AG08395 (cell line): ENCODE measurements around the gene ITLN1.
"Not testable (repeated sequence)": the region's sequence is repeated elsewhere in the genome, so short reads cannot be mapped to it uniquely, and the experiment has no call there.

ENCODE experiments used
- DNase-seq: peaks from one replicate; pipeline ENCODE4 v3.0.0; 2012; ENCODE audit warnings: mixed read lengths, low spot score

Gene ITLN1

DNA sequence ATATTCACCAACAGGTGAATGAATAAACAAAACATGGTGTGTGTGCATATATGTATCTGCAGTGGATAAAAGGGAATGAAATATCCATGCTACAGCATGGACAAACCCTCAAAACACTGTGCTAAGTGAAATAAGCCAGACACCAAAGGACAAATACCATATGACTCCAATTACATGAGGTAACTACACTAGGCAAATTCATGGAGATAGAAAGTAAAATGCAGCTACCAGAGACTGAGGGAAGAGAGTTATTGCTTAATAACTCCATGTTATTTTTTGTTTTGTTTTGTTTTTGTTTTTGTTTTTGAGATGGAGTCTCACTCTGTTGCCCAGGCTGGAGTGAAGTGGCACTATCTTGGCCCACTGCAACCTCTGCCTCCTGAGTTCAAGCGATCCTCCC is 2.4 kb downstream of the ITLN1 start:
- no peak for DNase-seq

DNA sequence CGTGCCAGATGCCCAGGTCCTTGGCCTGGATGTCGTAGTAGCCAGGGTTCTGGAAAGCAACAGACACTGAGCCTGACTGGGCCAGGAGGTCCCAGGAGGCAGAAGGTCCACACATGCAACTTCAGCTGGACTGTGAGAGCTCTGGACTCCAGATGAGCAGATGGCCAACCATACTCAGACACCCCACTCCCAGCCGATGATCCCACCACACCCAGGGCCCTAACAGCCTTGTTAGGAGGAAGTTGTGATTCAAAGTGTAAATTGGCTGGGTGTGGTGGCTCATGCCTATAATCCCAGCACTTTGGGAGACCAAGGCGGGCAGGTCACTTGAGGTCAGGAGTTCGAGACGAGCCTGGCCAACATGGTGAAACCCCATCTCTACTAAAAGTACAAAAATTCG is 3.7 kb downstream of the ITLN1 start:
- not testable (repeated sequence) for DNase-seq

DNA sequence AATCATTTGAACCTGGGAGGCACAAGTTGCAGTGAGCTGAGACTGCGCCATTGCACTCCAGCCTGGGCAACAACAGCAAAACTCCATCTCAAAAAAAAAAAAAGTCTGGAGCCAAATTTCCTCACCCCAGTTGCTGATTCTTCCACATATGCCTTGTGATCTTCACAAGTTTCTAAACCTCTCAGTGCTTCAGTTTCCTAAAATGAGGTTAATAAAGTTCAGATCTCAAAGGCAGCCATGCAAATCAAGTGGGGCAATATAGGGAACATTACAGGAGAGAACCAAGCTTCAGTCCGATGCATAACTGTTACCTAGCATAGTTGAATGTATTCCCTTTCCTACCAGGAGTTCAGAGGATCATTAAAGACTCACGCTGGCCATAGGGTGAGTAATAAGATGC is 4.8 kb downstream of the ITLN1 start:
- DNase-seq = no peak

DNA sequence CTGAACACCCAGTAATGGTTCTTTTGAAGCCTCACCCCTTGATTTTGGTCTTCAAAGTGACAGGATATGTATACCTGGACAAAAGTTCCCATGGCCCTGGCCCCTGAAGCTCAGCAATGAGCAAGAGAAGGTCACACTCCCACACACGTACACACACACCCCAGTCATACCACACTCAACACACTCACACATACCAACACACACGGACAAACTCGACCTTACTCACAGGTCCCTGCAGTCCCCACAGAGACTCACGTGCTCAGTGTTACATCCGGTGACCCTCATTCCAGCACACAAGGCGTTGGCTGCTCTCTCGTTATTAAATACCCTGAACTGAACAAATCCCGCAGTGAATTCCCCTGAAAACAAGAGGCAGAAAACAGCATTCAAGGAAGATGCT is 5.9 kb downstream of the ITLN1 start:
- DNase-seq = no peak

DNA sequence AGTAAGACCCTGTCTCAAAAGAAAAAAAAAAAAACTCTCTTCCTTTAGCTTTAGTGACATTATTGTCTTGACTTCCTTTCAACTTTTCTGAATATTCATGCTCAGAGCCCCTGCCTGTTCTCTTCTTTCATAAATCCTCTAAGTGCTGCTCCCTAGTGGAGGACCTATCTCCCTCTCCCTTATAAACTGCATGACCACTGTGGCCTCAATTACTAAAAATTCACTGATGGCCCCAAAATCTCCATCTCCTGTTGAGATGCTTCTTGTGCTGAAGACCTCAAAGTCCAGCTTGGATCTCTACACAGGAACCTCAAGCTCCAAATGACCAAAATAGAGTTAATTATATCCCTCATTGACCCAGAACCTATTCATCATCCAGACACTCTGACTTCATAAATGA is 7.8 kb downstream of the ITLN1 start:
- no peak for DNase-seq

DNA sequence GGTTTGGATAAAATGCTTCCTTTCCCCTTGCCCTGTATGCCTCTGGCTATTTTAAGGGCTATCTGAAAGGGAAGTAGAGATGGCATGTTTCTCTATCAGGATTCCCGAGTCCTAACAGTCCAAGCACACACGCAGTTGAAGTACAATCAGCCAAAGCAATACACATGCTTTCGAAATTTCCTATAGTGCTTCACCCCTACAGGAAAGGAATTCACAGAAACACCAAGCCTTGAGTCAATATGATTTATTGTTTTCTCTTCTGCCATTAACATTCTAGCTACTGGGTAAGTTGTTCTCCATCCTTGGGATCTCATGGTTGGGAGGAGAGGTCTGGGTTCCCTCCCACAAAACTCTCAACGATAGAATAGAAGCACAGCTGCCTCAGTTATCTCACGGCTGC is 8.7 kb downstream of the ITLN1 start:
- DNase-seq = no peak

DNA sequence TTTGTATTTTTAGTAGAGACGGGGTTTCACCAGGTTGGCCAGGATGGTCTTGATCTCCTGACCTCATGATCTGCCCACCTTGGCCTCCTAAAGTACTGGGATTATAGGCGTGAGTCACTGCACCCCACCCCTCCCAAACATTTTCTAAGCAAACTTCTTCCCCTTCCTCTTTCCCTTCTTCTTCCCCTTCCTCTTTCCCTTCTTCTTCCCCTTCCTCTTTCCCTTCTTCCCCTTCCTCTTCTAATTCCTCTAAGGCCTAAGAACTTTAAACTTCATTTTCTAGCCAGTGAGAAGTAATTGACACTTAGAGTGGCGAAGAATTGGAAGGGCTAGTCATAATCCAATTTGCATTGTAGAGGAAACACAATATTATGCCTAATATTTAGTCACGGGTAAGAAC is 9.4 kb downstream of the ITLN1 start:
- DNase-seq = not testable (repeated sequence)

DNA sequence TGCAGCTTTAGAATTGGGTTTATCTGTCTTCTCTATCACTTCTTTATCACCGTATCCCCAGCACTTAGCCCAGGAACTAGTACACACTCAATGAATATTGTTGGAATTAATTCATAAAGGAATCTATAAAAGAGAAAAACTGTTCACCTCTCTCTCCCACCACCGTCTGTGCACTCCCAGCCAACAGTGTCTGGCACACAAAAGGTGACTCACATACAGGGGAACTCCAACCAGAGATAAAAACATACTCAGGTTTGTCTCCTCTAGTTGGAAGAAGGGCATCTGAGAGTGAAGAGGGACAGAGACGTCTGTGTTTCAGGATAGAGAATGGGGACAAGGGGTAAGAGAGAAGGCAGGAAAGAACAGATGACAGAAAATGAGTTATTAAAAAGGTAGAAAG is 10.0 kb downstream of the ITLN1 start:
- DNase-seq = no peak

DNA sequence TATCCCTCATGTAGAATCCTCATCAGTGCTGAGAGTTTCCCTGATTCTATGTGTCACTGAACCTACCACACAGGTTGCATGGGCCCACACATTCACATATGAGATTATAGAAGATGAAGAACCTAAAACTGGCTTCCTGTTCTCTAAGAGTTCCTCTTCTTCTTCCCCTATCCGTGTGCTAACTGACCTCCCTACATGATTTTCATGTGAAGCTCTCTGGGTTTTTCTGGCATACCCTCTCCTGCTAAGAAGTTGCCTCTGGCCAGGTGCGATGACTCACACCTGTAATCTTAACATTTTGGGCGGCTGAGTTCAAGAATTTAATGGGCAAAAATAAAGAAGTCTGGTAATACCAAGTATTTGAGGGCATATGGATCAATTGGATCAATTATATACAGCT is 16.8 kb downstream of the ITLN1 start:
- DNase-seq = no peak

DNA sequence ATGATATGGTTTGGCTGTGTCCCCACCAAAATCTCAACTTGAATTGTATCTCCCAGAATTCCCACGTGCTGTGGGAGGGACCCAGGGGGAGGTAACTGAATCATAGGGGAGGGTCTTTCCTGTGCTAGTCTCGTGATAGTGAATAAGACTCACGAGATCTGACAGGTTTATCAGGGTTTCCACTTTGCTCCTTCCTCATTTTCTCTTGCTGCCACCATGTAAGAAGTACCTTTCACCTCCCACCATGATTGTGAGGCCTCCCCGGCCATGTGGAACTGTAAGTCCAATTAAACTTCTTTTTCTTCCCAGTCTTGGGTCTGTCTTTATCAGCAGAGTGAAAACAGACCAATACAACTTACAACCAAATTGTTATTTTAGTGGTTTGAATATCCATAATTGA is 17.3 kb downstream of the ITLN1 start:
- not testable (repeated sequence) for DNase-seq

DNA sequence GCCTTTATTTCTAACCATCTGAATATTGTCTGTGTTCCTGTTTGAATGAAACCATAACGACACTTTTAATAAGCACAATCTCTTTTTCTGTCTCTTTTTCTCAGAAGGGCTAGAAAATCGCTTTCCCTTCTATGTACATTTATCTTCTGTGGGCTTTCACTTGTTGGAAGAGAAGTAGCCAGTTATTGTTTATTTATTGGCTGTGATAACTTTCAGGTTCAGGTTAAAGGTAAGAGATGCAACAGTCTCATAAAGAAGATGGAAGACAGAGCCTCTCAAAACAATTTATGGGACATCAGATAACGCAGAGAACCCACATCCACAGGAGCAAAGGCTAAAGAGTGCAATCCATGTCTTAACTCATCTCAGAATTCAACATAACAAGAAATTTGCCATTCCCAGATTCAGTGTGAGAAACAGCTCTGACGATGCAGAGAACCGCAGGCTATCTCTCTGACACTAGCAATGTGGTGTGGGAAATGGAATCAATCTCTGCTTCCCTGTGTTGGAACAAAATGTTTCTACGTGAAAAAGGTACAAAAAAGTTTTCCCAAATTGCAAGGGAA is 18.2 kb downstream of the ITLN1 start:
- DNase-seq = no peak

DNA sequence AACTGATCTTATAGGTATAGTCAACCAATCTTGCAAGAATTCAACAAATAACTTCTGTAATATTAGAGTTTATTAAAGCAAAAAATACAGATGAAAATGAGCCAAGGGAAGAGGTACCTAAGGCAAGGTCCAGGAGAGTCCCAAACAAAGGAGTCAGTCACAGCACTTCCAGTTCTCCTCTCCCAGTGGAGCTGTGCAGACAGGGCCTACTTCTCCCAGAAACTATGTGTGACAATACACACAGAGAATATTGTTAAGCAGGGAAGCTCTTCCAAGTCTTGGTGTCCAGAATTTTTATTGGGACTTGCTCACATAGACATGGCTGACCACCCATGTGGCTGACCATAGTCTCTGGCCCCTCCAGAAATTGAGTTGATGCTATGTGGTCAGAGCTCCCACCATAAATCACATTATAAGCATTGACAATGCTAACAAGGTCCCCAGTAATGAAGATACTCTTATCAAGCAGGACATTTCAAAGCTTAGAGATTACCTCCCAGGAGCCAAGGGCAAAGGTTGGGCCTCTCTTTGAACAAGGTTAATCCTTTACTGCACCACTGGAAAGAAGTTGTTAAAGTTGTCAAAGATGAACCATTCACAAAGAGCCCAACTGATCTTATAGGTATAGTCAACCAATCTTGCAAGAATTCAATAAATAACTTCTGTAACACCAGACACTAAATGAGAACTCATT is 18.8 kb downstream of the ITLN1 start:
- DNase-seq = no peak

DNA sequence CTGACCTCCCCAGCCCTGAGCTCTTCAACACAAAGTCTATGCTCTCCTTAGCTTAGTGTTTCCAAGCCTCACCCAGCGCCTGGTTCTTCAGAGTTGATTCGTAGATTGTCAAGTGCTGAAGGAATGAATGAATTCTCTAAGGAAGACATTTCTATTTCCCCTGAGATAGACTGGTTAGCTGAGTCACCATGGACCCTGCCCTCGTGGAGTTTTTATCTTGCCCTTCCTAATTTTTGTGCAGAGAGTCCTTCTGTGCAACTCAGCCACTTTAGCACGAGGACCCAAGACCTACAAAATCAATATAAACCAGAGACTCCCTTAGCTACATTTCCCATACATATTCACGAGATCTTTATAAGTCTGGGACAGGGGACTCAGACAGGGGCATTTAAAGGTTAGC is 19.6 kb downstream of the ITLN1 start:
- DNase-seq = no peak

DNA sequence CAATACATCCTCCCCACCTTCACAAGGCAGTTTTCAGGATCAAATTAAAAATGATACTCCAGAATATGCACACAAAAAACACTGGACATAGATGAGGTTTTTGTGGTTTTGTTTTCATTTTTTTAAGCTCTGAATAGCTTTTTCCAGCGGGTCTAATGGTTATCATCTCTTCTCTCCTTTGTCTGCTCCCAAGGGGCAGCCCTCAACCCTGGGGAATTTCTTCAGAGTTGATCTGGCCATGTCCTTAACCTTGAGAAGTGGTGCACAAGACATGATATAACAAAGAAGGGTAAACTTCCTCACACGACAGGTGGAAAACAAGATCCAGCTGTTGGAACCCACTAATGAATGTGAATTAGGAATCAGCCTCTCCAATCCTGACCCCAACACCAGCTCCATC is 20.8 kb downstream of the ITLN1 start:
- no peak for DNase-seq

DNA sequence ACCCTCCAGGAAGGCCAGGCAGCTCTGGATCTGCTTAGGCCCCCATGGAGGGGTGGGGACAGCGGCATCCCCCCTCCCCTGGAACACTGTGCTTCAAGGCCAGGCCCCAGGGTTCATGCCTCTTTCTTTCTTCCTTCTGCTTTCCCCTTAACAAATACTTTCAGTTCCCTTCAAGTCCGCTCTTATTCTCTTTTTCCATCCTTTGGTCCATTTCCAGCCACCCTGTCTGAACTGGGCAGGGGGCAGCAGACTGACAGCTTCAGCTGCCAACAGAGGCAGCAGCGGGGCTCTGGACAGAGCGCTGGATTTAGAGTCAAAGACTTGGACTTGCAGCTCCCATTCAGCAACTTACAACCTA is 21.2 kb downstream of the ITLN1 start:
- DNase-seq = no peak

DNA sequence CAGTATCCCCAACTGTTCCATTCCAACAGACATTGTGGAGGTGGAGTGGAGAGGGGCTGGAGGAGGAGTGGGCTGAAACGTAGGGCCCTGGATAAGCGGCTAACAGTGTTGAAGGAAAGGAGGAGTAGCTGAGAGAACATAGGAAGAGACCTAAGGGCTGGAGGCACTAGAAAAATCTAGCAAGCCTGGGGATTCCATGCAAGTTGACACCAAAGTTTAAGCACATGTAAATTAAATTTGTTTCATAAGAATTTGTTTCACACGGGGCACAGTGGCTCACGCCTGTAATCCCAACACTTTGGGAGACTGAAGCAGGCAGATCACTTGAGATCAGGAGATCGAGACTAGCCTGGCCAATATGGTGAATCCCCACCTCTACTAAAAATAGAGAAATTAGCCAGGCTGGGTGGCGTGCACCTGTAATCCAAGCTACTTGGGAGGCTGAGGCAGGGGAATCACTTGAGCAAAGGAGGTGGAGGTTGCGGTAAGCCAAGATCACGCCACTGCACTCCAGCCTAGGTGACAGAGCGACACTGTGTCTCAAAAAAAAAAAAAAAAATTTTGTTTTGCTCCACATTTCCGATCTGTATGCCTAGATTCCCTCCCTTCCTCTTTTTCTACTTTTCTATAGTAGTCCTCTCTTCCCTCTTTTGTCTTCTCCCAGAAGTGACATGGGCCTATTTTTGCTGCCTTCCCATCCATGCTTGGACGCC is 21.8 kb downstream of the ITLN1 start:
- no peak for DNase-seq

DNA sequence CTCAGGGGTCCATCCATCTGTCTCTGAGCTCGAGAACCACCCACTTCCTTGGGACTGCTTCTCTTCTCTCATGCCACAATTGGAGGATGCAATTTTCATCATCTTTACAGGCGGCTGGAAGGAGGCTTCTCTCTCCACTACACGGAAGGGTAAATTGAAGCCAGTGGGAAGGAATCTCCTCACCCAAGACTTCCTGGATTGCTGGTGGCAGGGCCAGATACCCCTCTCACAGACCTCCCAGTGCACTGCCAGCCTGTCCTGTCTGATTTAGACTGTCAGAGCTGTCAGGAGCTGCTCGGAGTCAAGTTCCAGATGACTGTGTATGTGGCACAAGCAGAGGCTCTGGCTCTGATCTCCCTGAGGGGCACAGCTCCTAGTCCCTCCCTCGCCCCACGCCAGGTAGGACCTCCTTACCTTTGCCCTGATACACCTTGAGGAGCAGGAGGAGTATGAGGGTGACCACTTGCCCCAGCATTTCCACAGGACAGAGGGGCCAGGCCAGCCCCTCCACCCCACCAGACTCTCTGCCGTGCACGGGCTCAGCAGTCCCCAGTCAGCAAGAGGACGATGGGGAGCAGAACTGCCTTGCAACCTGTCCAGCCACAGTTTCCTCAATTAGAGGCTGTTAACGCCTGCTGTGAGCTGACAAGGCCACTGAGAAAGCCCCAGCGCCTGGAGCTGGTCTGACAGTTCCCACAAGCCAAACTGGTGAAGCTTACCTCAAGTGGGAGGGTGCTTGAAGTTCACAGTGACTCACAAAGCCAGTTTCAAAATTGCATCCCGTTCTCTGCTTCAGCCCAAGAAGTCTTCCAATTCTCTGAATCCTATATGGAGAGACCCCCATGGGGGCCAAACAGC is 22.5 kb downstream of the ITLN1 start, which contains the start of gene CD244:
TSS of gene CD244 (minus strand) at position 685 of the 858 bp plus-strand sequence. CDS start at position 475, 210 bp downstream.
- DNase-seq = no peak

DNA sequence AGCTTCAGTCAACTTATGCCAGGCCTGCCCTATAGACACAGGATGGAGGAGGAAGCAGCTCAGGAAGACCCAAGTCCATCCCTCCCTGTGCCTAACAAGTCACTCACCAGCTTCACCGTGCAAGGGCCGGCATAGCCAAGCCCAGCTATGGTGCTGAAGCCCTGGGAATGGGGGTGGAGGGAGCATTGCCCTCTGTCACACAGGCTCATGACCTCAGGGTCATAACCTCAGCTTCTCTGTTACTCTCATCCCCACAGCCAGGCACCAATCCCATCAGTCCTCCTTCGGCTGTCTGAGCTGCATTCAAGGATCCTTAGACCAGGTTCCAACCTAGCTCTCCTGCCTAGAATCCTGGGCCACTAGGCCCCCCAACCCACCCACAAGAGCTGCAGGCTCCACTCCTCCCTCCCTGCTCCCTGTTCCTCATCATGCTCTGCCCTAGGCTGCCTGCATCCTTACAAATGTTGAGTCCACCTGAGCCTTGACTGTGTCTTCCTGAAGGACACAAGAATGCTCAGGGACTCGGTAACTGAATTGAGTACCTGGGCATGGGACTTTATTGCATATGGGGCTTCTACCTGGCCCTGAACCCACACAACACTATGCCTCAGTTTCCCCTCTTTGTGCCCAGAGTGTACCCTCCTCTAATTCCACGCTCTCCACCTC is 24.0 kb downstream of the ITLN1 start:
- DNase-seq = no peak

DNA sequence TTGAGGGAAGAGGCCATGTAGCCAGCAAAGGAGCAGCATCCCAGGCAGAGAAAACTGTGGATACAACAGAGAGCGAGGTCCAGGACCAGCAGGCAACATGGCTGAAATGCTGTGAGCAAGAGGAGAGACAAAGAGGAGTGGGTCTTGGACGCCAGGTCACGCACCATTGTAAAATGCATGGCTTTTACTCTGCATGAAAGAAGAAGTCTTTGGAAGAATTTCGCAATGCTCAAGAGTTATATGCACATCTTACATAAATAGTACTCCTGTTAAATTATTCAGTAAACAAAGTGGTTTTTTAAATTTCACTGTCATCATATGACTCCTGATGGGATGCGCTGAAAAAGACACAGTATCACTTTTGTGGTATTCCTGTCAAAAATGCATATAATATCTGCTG is 25.8 kb downstream of the ITLN1 start:
- DNase-seq = no peak

DNA sequence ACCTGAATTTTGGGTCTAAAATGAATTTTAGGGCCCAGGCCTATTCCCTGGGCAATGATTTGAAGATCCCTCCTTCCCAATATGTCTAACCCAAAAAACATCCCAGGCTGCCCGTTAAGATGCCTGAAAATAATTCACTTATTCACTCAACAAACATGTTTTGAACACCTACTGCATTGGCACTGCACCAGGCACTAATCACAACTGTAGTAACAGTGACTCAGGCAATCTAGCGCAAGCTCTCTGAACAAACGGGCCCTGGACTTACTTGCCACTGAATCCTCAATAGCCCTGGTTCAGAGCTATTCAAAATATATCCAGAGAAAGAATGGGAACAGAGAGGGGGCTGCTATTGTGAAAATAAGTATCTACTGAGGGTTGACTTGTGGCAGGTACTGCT is 26.5 kb downstream of the ITLN1 start:
- no peak for DNase-seq

DNA sequence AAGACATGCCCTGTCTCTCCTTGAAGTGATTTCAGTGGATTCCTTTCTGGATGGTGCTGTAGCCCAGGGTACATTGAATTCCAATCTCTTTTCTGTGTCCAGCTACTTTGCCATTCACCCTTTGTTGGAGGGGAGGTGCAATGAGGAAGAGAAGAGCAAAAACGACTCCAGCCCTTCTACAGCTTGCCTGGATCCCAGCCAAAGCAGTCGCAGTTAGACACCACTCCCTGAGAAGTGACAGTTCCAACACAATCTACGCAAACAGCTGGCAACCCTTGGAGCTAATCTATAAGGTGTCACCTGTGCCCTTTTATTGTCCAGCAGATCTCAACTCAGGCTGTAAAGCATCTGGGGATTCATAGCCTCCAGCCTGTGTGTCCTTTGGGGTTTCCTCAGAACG is 26.9 kb downstream of the ITLN1 start:
- DNase-seq = no peak
